Stomach (tissue), 4 donors: Measurements from ENCODE around the gene SNRNP70.

Experiments used
- CTCF ChIP-seq, 7 experiments: fragments of 450-650 bp in 4 of 7; fragments of 200-600 bp in 3 of 7; sonication (generic) in 3 of 7; IDR thresholded peaks; one replicate each; pipeline ENCODE4 v1.5.1; 2016 to 2019; ENCODE audit warnings: antibody characterized with exemption in 7 of 7, control low read depth in 2 of 7, mild to moderate bottlenecking in 1 of 7
- POLR2A ChIP-seq, 4 donors: fragments of 450-650 bp; IDR thresholded peaks; one replicate each; pipeline ENCODE4 v1.6.1; 2016; ENCODE audit warnings: antibody characterized with exemption in 4 of 4, control low read depth in 2 of 4, mild to moderate bottlenecking in 1 of 4, moderate library complexity in 1 of 4

- TF ChIP-seq CTCF (IDR thresholded peaks at IDR 0.05) (no peak), POLR2A (IDR thresholded peaks at IDR 0.05) (no peak)
These were observed 64.4 kb downstream of the SNRNP70 start for GRCh38 chr19:49149652-49150105.
